Central memory CD4-positive, alpha-beta T cell (primary cell): ENCODE measurements around the gene PTPRD.

Source experiments
- DNase-seq: peaks from one replicate; pipeline ENCODE4 v3.0.0; 2022

PTPRD gene

GRCh38 chr9:8802242-8802641, 1810.6 kb downstream of the PTPRD start:
- DNase-seq, result no peak

- DNase-seq, result no peak
Observed at GRCh38 chr9:8800196-8800595, 1812.6 kb downstream of the PTPRD start.

GRCh38 chr9:8799615-8800014, 1813.2 kb downstream of the PTPRD start:
- DNase-seq, result no peak

- no peak for DNase-seq
Observed at GRCh38 chr9:8799206-8799605, 1813.6 kb downstream of the PTPRD start.

GRCh38 chr9:8784838-8785237, 1828.0 kb downstream of the PTPRD start:
- DNase-seq, result no peak

- DNase-seq, result no peak
Observed at GRCh38 chr9:8783941-8784340, 1828.9 kb downstream of the PTPRD start.

GRCh38 chr9:8782237-8782636, 1830.6 kb downstream of the PTPRD start:
- no peak for DNase-seq

GRCh38 chr9:8781458-8781857, 1831.3 kb downstream of the PTPRD start:
- no peak for DNase-seq

- DNase-seq, result no peak
Observed at GRCh38 chr9:8780386-8780785, 1832.4 kb downstream of the PTPRD start.

- DNase-seq, result no peak
Observed at GRCh38 chr9:8779478-8779877, 1833.3 kb downstream of the PTPRD start.

GRCh38 chr9:8778356-8778755, 1834.4 kb downstream of the PTPRD start:
- no peak for DNase-seq

- no peak for DNase-seq
Observed at GRCh38 chr9:8772302-8772701, 1840.5 kb downstream of the PTPRD start.

- DNase-seq, result no peak
Observed at GRCh38 chr9:8769153-8769552, 1843.6 kb downstream of the PTPRD start.

GRCh38 chr9:8766096-8766495, 1846.7 kb downstream of the PTPRD start:
- DNase-seq, result no peak

GRCh38 chr9:8764051-8764450, 1848.8 kb downstream of the PTPRD start:
- no peak for DNase-seq

GRCh38 chr9:8762479-8763085, 1850.2 kb downstream of the PTPRD start:
- DNase-seq, result no peak

GRCh38 chr9:8760000-8760767, 1852.6 kb downstream of the PTPRD start:
- DNase-seq, result no peak

- DNase-seq, result no peak
Observed at GRCh38 chr9:8757881-8758280, 1854.9 kb downstream of the PTPRD start.

GRCh38 chr9:8754751-8755150, 1858.1 kb downstream of the PTPRD start:
- no peak for DNase-seq

GRCh38 chr9:8751406-8751930, 1861.3 kb downstream of the PTPRD start:
- no peak for DNase-seq

- no peak for DNase-seq
Observed at GRCh38 chr9:8750639-8751051, 1862.2 kb downstream of the PTPRD start.

- no peak for DNase-seq
Observed at GRCh38 chr9:8745347-8745746, 1867.5 kb downstream of the PTPRD start.

GRCh38 chr9:8738945-8739344, 1873.9 kb downstream of the PTPRD start:
- DNase-seq, result no peak

GRCh38 chr9:8736805-8737204, 1876.0 kb downstream of the PTPRD start:
- DNase-seq, result no peak
